Tibial nerve (tissue), 4 donors: ENCODE data around the gene AKT1. TPM values are rescaled to one million over a fixed set of nuclear protein-coding genes. Genes with fewer than 3 reads are reported as not detected.

Experiments used
- DNase-seq, 2 donors: peaks; one replicate each; pipeline ENCODE4 v3.0.0-alpha.2; 2019; ENCODE audit warnings: low spot score in 2 of 2
- H3K27ac ChIP-seq, 4 donors: fragments of 200-600 bp; sonication (generic) in 3 of 4; one replicate each; pipeline ENCODE4 v1.5.1; 2017 to 2019; ENCODE audit warnings: mild to moderate bottlenecking in 1 of 4
- H3K27me3 ChIP-seq, 2 donors: fragments of 200-600 bp; sonication (generic) in 1 of 2; one replicate each; pipeline versions ENCODE4 v1.5.1 to v1.6.0; 2017 to 2019
- H3K36me3 ChIP-seq, 3 donors: fragments of 200-600 bp; sonication (generic); one replicate each; pipeline ENCODE4 v1.5.1; 2018 to 2019
- H3K4me1 ChIP-seq, 4 donors: fragments of 200-600 bp; sonication (generic) in 3 of 4; one replicate each; pipeline ENCODE4 v1.5.1; 2017 to 2019
- H3K4me3 ChIP-seq, 4 donors: fragments of 200-600 bp; sonication (generic) in 3 of 4; one replicate each; pipeline ENCODE4 v1.5.1; 2017 to 2019; ENCODE audit warnings: mild to moderate bottlenecking in 1 of 4, moderate library complexity in 1 of 4
- H3K9me3 ChIP-seq, 4 donors: fragments of 200-600 bp; sonication (generic) in 3 of 4; one replicate each; pipeline ENCODE4 v1.5.1; 2017 to 2019
- EP300 ChIP-seq, 2 donors: sonication (generic); formaldehyde crosslinking; IDR thresholded peaks; one replicate each; pipeline ENCODE4 v1.6.1; 2017; ENCODE audit warnings: antibody characterized with exemption in 2 of 2, mild to moderate bottlenecking in 1 of 2
- POLR2A ChIP-seq, 2 donors: fragments of 450-650 bp; IDR thresholded peaks; one replicate each; pipeline ENCODE4 v1.6.1; 2017; ENCODE audit warnings: antibody characterized with exemption in 2 of 2, mild to moderate bottlenecking in 2 of 2, moderate library complexity in 2 of 2
- WGBS, 2 donors: methylation state at CpG; one replicate each; pipeline ENCODE4 v1.1.5; 2018; 5-methylcytosine and 5-hydroxymethylcytosine counted together
- total RNA-seq, 4 donors: library from RNA; depleted of rRNA; stranded (reverse); fragments of >200 nt; gene quantifications; one replicate each; pipeline ENCODE4 v1.1.0, GENCODE V29; 2016
- TF ChIP-seq, protein P1 (sequence below), 5 experiments: fragments of 200-600 bp in 3 of 5; fragments of 450-650 bp in 2 of 5; sonication (generic) in 3 of 5; IDR thresholded peaks; one replicate each; pipeline ENCODE4 v1.5.1; 2016 to 2019; ENCODE audit warnings: antibody characterized with exemption in 5 of 5, mild to moderate bottlenecking in 3 of 5, moderate library complexity in 2 of 5

Gene AKT1
- total RNA-seq, 4 donors from 2014 or later = 130 to 199 (median 144) TPM

DNA sequence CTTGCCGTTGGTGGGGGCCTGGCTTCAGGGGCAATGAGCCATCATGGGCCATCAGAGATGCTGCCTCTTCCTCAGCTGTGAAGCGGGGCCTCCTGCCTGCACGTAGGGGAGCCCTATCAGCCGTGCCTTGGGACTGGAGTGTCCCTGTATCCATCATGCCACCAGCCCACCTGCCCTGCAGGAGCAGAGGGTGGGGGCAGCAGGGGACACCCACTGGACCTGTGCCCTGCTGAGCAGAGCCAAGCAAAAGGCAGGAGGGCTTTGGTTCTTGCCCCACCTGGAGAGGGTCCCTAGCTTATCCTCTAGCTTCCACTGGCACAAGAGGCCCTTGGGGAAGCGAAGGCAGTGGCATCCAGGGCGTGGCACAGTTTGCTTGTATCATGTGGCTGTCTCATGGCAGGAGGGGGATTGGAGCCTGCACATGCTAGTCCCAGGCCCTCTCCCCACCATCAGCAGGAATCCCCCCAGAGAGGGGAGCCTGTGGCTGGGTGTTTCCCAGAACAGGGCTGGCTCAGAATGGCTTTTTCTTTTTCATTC is 61.4 kb downstream of the AKT1 start:
- TF ChIP-seq EP300 (IDR thresholded peaks at IDR 0.05) (no peak), POLR2A (IDR thresholded peaks at IDR 0.05) (no peak)
- TF ChIP-seq, protein P1, sequence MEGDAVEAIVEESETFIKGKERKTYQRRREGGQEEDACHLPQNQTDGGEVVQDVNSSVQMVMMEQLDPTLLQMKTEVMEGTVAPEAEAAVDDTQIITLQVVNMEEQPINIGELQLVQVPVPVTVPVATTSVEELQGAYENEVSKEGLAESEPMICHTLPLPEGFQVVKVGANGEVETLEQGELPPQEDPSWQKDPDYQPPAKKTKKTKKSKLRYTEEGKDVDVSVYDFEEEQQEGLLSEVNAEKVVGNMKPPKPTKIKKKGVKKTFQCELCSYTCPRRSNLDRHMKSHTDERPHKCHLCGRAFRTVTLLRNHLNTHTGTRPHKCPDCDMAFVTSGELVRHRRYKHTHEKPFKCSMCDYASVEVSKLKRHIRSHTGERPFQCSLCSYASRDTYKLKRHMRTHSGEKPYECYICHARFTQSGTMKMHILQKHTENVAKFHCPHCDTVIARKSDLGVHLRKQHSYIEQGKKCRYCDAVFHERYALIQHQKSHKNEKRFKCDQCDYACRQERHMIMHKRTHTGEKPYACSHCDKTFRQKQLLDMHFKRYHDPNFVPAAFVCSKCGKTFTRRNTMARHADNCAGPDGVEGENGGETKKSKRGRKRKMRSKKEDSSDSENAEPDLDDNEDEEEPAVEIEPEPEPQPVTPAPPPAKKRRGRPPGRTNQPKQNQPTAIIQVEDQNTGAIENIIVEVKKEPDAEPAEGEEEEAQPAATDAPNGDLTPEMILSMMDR (IDR thresholded peaks at IDR 0.05) = no peak
- Histone ChIP-seq H3K36me3 (peaks cover 0 to 2% (median 0%) of the 10 kb centered on the region in 3 donors), H3K4me3 (no peak overlapping the region), H3K27ac (peak overlapping the region in 3 of 4 donors; percentile 82 to 92 (median 91)), H3K27me3 (no peaks in the 10 kb centered on the region), H3K4me1 (peaks cover 0 to 56% (median 43%) of the 10 kb centered on the region in 4 donors), H3K9me3 (no peaks in the 10 kb centered on the region)
- no peak for DNase-seq
- WGBS, 2 donors = 89 to 91% methylated on average over 6 of the region's 6 CpGs

DNA sequence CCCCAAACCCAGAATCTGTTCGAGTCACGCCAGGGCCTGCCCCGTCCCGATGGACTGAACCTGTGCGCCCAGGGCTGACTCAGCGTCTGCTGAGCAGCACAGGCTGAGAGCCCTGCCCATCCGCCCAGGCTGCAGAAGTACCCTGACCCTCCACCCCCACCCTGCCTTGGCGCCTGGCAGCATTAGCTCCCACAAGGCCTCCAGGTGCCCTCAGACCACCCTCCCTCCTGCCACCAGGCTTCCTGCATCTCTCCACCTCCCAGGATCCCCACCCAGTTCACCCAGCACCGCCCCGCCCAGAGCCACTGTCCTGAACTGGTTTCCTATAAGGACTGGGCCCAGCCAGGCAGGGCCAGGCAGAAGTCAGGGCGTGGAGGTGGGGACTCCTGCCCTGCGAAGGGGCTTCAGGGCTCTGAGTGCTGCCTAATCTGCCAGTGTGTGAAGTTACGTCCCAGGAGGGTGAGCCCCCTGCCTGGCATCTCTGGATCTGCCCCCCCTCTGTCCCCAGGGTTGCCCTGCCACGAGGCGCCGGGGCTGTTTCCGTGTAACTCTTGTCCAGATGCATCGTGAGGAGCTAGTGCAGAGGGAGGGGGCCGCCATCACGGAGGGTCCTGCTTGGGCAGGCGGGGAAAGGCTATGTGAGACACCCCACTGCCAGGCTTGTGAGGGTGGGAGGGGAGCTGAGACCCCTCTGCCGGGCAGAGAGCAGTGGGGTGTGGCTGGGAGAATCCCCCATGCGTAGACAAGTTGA is 62.4 kb downstream of the AKT1 start:
- Histone ChIP-seq H3K4me3 (no peak overlapping the region), H3K27me3 (no peaks in the 10 kb centered on the region), H3K9me3 (no peaks in the 10 kb centered on the region), H3K4me1 (peaks cover 0 to 56% (median 43%) of the 10 kb centered on the region in 4 donors), H3K27ac (peak overlapping the region; percentile 17 to 92 (median 74)), H3K36me3 (no peaks in the 10 kb centered on the region)
- TF ChIP-seq POLR2A (IDR thresholded peaks at IDR 0.05) (no peak), EP300 (IDR thresholded peaks at IDR 0.05) (no peak)
- TF ChIP-seq, protein P1 (IDR thresholded peaks at IDR 0.05) = no peak
- no peak for DNase-seq
- 89 to 91% methylated on average over 19 to 21 of the region's 23 CpGs for WGBS, 2 donors

DNA sequence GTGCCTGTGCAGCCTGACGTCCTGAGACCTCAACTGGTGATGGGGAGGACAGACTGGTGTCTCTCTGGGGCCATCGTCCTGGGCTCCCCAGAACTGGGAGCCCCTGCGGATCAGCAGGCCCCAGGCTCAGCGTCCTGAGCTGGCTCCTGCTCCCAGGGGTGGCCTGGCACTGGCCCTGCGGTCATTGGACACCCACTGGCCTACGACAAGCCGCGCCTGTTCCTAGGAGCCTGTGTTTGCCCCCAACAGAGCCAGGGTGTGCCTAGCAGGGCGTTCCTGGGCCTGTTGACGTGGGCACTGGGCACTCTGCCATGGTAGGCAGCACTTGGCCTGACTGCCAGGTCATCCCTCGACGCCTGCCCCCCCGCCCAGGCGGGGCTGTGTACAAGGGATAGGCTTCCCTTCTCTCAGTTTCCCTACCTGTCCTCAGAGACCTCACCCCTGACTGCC is 63.2 kb downstream of the AKT1 start:
- Histone ChIP-seq H3K27me3 (no peaks in the 10 kb centered on the region), H3K4me1 (peaks cover 0 to 56% (median 43%) of the 10 kb centered on the region in 4 donors), H3K9me3 (no peaks in the 10 kb centered on the region), H3K27ac (peak overlapping the region; percentile 58 to 92 (median 76)), H3K4me3 (no peak overlapping the region), H3K36me3 (no peaks in the 10 kb centered on the region)
- 67% methylated on average over 8 to 14 of the region's 14 CpGs for WGBS, 2 donors
- DNase-seq = no peak
- TF ChIP-seq EP300 (IDR thresholded peaks at IDR 0.05) = peak; percentile 86 to 87
- TF ChIP-seq, protein P1 (IDR thresholded peaks at IDR 0.05) = no peak
- TF ChIP-seq POLR2A (IDR thresholded peaks at IDR 0.05) = peak in 1 of 2 donors; percentile 24

DNA sequence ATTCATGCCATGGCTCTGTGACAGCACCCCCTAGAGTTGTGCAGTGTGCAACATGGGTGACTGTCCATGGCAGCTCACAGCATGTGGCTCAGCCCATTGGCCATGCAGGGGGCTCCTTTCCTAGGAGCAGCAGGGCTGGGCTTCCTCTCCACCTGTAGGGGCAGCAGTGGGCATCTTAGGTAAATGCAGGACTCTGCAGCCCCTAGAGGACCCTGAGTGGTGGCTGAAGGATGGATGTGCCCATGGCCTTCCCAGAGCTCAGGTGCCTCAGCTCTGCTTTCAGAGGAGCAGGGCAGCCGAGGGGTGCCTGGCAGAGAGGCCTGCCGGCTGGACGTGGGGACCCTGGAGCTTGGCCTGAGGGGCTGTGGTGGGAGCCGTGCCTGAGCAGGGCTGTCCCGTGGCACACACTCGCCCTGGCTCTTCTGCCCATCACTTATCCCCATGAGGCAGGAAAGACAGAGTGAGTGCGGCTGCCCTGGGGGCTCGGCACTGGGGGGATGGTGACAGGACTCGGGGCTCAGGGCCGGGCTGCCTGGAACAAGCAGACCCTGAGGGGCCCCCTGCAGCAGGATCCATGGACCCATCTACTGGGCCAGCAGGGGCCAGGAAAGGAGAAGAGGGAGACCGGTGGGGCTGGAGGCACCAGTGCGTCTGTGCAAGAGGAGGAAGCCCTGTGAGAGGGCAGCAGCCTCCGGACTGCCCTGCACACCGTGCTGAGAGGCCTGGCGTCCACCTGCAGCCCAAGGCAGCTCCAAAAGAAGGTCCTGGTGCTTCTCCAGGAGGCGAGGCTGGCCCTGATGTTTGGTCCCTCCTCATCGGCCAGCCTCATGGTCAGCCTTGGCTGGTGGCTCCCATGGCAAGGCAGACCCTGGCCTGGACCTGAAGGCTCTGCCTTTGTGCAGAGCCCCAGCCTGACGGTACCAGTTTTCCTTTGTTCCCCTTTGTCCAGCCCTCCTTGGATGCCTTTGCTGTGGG is 63.9 kb downstream of the AKT1 start:
- Histone ChIP-seq H3K27ac (peak overlapping the region; percentile 58 to 92 (median 76)), H3K4me3 (no peak overlapping the region), H3K4me1 (peaks cover 0 to 48% (median 37%) of the 10 kb centered on the region in 4 donors), H3K36me3 (no peaks in the 10 kb centered on the region), H3K27me3 (no peaks in the 10 kb centered on the region), H3K9me3 (no peaks in the 10 kb centered on the region)
- TF ChIP-seq POLR2A (IDR thresholded peaks at IDR 0.05) = no peak
- TF ChIP-seq EP300 (IDR thresholded peaks at IDR 0.05) = no peak
- TF ChIP-seq, protein P1 (IDR thresholded peaks at IDR 0.05) = peak in 1 of 5 experiments; percentile 10
- no peak for DNase-seq
- WGBS, 2 donors = 84 to 86% methylated on average over 11 to 16 of the region's 18 CpGs
